GM19455 (cell line): Measurements from ENCODE around the gene IRF6.

Source experiments
- ATAC-seq: cut with Tn5 transposase; IDR thresholded peaks from one replicate; pipeline ENCODE4 v1.9.1; 2021; ENCODE audit not compliant: unreplicated experiment

IRF6 gene

DNA sequence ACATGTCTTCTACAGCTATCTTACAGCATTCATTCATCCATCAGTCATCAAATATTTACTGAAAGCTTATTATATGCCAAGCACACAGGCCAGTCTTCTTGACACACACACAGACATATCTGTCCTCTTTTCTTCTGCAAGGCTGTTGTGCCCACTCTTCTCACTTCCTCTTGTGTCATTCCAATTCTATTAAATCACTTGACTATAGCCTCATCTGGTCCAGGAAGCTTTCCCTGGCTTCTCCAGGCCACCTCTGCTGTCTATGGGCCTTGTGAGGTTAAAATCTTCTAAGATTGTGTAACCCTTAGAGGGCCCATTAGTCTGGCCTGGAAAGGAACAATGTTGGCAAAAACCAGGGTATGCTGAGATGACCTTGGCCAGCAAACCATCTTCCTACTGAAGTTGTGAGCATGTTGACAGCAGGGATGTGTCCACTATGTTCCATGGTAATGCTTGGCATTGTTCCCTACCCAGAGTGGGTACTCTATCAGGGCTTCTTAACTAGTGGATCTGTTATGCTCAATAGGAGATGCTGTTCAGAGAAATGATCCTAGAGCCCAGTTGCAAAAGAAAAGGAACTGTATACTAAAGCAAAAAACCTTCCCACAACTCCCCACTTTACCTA is 44.8 kb downstream of the IRF6 start:
- no peak for ATAC-seq

DNA sequence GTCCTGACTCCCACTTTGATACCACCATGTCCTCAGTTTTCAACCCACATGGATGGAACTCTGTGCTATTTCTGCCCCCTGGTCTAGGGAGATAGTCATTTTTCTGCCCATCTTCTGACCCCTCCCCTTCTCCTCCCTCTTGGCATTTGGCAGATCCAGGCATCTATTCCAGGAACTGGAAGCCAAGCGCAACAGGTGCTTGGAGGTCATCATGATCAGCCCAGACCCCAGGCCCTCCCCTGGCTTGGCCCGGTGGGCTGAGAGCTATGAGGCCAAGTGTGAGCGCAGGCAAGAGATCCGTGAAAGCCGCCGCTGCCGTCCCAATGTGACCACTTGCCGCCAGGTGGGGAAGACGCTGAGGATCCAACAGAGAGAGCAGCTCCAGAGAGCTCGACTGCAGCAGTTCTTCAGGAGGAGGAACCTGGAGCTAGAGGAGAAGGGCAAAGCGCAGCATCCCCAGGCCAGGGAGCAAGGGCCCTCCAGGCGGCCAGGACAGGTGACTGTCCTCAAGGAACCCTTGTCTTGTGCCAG is 46.0 kb downstream of the IRF6 start:
- no peak for ATAC-seq

DNA sequence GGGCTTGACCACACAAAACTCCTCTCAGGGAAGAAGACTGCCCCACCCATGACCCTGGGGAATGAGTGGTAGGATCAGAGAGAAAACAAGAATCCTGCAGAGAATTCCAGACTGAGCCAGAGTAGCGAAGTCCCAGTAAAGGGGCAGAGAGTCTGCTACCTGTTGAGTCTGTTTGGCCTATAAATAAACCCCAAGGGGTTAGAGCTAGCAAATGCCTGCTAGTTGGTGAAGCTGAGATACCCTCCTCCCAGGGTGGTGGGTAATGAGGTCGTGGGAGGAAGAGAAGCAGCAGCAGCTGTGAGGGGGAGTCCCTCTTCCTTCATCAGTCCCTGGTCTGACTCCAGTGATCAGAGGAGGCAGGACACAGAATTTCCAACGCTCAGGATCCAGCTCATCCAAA is 47.5 kb downstream of the IRF6 start:
- no peak for ATAC-seq

DNA sequence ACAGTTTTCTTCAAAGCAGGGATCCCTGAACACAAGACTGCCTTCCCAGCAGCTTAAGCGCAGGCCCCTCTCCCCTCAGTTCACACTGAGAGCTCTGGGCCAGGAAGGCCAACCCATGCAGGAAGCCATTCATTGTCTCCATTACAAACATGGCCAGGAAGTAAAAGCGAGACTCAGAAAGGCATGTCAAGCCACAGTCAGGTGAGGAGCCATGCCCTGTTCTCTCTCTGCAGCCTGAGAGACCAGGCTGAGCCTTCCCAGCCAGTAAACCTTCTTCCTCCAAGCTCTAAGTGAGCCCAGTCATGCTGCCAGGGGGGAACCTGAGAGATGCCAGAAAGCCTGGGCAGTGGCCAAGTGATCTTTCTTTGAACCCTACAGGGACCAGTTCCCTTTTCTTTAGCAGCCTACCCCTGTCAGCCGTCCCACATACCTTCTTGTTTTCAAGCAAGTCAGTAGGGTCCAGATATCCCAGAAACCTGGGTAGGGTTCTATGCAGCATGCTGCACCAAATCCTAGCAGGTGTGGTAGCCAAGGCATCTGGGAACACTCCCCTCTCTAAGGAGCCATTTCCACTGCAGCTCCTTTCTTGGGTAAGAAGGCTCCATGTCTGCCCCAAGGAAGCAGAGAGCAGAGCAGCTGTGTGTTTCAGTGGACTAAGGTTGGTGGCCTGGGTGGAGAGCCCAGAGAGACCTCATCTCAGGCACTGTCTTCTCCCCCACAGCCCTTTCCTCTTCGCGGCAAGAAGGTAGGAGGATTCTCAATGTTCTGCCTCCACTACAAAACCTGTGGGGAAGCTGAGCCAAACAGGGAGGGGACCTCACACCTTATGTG is 49.1 kb downstream of the IRF6 start:
- ATAC-seq: peak; percentile 34

DNA sequence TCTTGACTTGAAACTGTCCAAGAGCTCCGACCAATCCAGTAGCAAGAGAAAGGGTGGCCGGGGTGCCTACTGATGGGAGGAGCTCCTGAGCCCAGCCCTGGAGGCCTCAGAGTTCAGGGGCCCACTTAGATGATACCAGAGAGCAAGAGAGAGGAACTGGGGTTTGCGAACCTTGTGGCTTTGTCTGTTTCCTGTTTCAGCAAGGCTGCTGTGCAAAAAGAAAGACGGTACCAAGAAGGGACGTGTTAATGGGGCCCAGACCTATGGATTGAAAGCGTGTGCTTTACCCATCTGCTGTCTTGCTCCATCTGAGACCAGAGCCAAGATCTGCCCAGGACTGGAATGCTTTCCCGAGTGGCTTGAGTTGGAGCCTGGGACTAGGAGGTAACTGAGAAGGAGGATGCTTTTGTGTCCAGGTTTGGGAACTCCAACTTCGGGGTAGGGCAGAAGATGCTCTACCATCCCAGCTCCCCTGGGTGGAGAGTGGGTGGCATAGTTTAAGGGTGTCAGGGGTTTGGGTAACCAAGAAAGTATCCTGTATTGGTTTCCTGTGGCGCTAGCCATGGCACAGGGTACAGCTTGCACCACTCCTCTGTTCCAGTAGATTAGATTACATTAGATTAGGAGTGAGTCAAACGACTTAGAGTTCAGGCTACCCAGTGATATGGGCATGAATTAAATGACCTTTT is 49.9 kb downstream of the IRF6 start, which contains the start of gene TRAF3IP3:
TRAF3IP3 (plus strand) TSS at position 128 of the 689 bp plus-strand sequence. CDS start 3,987 bp downstream, outside the sequence.
- peak; percentile 78 for ATAC-seq

DNA sequence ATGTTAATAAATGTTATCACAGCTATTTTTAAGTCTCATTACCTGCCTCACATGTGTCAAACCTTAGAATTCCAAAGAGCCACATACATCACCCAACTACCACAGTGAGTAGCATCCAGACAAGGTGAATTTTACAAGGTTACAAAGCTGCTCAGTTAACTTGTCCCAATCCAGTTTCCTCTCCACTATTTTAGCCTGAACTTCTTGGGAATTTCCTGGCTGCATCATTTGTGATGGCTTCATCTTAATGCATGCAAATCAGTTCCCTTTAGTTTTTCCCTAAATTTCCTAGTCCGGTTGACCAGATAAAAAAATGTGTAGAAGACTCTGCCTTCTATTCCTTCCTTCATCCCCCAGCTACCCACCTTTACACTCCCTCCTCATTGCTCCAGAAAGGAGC is 50.7 kb downstream of the IRF6 start:
- no peak for ATAC-seq

DNA sequence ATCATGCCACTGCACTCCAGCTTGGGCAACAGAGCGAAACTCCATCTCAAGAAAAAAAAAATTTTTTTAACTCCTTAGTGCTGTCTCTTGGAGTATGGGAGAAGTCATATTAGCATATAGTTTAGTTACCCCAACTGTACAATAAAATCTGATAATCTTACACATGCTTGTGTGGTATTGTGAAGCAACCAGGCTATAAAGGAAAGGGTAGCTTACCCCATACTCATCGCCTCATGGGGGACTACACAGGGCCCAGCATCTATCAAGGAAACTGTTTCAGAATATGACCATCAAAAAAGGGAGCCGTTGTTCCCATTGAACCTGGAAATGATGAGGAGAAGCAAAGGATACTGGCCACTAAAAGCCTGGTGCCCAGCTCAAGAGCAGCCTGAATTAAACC is 53.1 kb downstream of the IRF6 start:
- ATAC-seq: no peak

DNA sequence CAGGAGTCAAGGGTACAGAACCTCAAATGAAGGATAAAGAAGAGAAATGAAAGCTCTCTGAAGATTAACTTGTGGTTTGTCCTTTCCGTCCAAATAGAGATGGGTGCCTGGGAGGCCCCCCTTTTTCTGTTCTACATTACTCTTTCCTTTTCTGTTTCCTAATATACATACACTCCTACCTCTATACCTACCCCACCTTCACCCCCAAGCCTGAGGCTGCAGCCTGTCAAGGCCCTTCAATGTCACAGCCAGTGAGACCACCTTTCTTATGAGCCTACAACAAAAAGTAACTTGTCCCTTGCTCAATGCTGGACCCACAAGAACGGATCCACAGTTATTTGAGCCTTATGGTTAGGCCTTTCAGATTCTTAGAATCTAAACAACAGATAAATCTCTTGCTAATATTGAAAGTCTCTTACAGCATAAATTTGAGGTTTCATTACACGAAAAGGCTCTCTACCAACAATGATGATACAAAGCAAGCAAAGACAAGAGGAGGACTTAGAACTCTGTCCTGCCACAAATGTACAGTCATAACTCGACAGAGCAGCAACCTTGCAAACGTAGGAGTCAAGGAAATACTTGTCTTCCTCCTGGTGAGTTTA is 54.2 kb downstream of the IRF6 start:
- ATAC-seq: peak; percentile 44

DNA sequence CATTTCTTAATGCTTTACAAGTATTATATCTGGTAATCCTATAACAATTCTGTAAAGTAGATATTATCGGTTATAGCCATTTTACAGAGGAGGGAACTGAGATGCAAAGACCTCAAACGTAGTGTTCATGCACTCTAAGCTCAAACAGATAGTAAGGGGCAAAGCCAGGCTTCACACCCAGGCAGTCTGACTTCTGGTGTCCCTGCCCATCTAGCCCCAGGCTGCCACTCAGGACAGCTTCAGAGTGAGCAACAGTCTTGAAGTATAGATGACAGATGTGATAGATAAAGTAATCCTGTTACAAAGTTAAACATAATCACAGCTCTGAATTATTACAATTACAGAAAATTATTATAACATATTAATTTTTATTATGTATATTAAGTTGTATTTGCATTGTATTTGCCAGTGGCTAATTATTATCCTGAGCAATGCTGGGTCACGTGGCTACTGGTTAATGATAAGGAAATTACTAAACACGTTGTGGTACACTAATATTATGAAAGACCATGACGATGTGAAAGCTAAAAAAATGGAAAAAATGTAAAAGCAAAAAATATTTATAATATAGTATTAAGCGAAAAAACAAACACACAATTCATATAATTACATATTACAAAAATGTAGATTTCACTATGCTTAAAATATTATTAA is 56.1 kb downstream of the IRF6 start:
- ATAC-seq: no peak

DNA sequence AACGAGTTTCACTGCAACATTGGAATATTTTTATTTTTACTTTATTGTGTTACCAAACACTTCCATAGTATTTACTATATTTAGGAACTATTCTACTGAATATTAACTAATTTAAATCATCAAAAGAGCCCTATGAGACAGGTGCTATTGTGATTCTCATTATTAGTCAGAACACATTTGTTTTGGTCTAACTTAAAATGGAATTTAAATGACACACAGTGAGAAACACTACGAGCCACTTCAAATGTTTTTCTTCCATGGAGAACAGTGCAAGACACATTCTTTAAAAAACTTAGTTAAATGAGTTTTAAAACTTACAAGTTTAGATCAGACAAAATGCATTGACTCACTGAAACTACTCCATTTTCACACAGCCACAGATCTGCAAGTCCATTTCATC is 56.7 kb downstream of the IRF6 start:
- ATAC-seq: no peak

DNA sequence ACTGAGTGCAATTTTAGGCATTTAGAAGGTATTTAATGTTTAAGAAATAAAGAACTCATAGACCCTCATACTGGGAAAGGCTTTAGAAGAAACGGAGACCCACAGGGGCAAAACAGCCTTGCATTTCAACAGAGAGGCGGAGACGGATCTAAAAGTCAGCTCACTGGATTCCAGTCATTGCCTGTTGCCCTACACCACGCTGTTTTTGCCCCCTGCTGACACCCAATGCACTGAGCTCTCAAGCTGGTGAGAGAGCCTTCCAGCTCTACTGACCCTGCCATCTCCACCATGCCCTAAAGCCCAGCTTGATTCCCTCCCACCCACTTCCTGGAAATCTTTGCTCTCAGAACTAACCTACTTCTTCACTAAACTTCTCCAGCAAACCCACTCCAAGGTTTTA is 57.3 kb downstream of the IRF6 start:
- ATAC-seq: no peak

DNA sequence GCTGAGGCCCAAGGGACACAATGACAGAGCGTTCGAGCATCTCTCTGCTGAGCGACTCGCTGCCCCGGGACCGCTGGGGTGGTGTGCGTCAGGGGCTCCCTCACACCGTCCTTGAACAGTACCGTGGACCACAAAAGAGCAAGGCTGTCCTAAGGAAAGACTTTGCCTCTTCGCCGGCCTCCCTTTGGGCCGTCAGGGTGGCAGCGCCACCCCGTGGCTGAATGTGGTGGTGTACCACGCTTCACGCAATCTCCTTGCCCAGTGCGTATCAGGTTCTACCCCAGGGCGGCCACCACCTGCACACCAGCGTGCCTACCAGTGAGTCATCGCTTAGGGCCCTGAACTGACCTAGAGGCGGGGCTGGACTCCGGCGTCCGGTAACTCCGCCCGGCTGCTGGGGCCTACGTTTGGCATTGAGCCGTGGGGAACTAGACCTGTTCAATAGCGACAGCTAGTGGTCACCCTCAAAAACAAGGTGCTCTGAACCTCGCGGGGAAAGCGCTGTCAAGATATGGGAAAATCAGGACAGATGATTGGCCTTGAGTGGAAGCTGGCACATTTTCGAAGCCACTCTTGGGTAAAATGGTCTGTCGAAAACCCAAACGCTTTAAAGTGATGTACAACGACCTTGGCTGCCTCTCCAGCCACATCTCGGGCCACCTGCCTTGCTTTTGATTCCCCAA is 58.2 kb downstream of the IRF6 start:
- peak; percentile 66 for ATAC-seq

DNA sequence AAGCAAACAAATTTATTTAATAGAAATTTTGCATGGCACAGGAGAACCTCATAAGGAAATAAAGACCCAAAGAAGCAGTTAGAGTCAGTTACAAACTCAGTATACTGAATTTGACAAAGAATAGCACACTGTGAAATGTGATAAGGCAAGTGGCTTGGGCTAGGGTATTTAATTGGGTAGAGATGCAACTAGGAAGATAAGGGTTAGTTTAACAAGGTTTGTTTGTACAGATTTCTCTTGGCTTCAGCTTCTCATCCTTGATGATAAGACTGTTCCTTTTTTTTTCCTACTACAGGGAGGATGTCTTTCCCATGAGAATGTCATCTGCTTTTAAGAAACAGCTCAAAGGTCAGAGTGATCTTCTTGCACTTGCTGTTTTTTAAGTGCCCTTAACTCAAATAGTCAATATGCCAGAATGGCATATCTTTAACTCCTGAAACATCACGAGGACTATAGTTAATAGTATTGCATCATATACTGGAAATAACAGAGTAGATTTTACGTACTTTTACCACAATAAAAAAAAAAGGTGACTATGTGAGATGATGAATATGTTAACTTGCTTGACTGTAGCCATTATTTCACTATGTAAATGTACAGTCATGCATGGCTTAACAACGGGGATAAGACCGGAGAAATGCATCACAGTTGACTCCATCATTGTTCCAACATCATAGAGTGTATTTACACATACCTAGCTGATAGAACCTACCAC is 59.3 kb downstream of the IRF6 start:
- ATAC-seq: no peak

DNA sequence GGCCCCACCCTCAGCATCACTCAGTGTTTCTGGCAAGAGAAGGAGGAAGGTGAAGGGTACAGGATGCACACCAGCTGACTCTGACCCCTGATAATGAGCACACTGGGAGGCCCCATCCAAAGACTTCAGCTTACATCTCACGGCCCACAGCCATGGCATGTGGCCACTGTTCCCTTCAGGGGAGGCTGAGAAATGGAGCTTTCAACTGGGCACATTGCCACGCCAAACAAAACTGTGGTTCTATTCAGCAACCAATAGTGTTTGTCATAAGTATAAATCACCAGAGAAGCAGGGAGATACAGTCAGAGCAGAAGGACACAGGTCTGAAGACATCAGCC is 62.8 kb downstream of the IRF6 start:
- ATAC-seq: no peak

DNA sequence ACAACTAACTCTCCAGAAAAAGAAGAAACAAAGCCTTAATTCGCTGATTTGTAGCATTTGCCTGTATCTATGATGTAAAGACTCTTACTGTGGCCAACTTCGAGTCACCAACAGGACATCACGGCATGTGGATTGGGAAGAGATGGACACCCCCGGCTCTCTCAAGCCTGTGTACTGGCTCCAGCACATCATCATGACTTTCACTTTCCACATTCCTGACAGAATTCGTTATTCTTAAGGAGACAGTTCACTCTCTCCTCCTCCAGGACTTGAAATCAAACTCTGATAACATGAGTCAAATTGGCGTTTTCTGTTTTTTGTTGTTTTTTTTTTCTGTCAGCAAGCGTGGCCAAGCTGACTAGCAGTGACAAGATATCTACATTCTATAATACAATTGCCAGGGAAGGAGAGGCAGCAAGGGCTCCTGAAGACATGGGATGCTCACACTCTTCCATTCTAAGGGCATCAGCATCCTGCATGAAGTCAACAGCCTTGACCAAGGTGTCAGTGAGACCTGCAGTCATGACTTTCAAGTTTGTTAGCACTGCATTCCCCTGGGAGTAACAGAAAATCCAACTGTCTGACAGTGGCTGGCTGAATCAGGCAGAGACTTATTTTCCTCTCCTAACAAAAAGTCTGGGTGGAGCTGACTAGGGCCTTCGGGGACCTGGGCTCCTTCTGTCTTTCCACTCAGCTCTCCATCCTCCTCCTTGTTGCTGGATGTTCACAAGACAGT is 63.4 kb downstream of the IRF6 start:
- no peak for ATAC-seq

DNA sequence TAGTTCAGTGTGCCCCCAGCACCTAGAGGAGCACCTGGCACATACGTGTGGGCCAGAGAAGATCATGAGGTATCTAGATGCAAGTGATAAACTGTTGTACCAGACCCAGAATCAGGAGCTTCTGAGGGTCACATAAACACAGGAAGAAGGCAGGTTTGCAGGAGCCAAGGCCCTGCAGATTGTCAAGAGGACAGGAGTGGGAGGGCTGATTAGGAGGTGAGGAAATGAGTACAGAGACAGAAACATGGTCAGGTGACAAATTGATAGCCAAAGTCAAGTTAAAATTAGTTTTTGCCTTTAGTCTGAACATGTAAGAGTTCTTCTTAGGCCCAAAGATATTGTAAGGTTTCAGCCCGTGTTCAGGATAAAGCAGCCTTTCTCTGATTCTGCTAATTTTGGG is 64.1 kb downstream of the IRF6 start:
- ATAC-seq: no peak

DNA sequence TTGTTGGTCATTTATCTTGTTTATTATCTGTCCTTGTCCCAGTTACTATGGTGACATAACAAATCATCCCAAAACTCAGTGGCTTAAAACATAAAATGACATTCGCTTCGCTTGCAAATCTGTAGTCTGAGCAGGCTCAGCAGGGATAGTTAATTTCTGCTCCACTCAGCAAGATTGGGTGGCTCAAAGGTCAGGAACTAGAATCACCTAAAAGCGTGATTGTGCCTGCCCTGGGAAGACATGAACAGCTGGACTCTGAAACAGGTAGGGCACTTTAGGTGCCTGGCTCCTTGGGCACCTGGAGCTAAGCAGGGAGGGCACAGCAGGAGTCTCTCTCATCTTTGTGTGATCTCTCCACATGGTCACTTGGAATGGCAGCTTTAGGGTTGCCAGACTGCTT is 64.7 kb downstream of the IRF6 start:
- no peak for ATAC-seq

DNA sequence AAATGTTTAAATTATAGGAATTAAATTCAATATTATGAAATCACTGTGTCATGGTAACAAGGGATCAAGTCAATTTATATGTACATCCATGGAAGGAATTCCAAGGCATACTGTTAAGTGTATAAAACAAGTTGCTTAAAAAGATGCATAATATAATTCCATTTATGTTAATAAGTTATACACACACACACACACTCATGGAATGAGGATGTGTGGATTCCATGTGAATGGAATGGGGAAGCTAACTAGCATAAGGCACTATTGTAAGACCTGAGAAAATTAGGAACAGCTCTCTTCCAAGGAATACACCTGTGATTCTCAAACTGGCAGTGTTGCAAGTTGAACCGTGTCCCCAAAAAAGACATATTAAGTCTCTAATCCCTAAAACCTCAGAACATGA is 67.7 kb downstream of the IRF6 start:
- ATAC-seq: no peak

DNA sequence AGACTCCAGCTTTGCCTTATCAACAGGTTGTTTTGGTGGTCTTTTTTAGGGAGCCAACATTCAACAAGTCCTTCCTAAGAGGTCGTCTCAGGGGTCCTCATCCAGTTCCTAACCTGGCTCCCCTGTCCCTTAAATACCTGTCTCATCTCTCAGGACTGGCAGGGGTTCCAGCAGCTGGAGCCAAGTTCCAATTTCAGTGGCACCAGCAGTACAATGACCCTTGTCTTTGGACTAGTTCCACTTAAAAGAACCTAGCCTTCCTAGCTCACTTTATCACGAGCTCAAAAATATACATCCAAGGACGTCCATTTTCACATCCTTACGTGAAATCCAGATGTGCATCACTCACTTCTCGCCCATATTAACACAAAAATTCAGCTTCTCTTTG is 68.8 kb downstream of the IRF6 start:
- no peak for ATAC-seq
